GM20431 (cell line): ENCODE measurements around the gene WDFY2.

Experiments used
- in situ Hi-C: fragments of 300-500 bp; cut with MseI, MboI; formaldehyde crosslinking; loops from one replicate; pipeline ENCODE4 v1.15.0; 2020; ENCODE audit warnings: low sequenced_read_pairs; ENCODE audit not compliant: unreplicated experiment

WDFY2 gene

DNA sequence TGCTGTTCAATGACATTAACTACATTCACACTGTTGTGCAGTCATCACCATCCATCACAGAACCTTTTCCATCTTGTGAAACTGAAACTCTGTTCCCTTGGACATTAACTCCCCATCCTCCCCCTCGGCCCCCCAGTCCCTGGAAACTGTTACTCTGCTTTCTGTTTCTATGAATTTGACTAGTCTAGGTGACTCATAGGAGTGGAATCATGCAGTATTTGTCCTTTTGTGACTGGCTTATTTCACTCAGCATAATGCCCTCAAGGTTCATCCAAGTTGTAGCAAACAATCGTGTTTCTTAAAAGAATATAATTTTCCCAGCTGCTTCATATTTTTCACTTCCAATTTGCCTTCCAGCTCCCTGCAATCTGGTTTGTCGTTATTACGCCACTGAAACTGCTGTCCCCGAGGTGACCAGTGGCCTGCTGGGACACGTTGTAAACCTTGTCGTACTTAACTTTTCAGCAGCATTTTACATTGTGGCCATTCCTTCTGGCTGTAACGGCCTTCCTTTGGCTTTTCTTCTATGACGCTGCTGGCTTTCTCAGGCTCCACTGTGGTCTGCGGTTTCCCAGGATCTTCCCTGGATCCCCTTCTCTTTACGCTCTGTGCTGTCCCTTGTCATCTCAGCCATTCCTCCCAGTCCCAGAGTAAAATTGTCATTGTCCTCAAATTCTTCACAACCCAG is 145.7 kb downstream of the WDFY2 start:
- in situ Hi-C loops = no loop called here

DNA sequence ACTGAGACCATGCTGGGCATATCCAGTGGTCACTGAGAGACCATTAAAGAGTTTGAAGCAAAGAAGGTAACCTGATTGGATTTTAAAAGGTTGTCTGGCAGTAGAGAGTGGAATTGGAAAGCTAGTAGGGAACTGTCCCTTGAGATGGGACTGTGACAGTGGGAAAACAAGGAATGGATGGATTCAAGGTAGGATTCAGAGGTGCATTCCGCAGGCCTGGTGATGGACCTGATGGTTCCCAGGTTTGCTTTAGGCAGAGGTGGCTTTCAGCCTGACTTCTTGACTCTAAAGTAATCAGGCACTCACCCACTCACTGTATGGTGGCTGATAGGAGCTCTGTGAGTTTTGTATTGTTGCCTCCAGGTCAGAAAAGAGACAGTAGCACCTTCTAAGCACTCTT is 146.7 kb downstream of the WDFY2 start:
- in situ Hi-C loops = no loop called here

DNA sequence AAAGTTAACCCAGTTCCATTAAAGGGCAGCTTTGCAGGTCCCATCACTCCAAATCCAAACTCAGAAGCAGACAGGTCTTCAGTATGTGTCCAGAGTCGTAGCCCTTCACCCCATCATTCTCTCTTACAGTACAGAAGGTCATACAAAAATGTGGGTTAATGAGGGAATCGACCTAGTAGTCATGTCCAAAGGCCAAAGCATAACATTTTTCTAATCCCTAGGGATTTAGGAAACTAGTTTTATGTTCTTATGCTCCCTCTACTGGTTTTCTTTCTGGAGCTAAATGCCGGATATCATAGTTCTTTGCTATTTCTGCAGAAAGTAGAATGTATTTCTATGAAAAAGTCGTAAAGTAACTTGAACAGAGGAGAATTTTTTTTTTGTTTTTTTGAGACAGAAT is 147.5 kb downstream of the WDFY2 start:
- in situ Hi-C loops = no loop called here

GRCh38 chr13:51733374-51734298 is 149.4 kb downstream of the WDFY2 start:
- in situ Hi-C loops = no loop called here

DNA sequence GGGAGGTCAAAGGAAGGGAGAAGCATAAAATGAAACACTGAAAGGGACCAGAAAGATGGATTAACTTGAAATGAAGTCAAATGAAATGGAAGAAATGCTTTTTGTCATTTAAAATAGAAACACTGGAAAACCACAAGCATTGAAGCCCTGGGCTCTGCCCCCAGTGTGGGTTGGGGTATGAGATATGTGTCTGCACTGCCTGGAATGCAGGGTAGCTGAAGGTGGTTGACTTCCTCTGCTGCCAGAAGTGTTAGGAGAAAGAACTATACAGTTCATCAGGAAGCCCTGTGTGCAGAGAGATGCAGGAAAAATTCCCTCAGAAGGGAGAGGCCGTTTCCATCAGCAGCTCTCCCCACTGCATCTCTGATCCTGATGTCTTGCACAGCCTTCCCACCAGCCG is 150.5 kb downstream of the WDFY2 start:
- in situ Hi-C loops = no loop called here

DNA sequence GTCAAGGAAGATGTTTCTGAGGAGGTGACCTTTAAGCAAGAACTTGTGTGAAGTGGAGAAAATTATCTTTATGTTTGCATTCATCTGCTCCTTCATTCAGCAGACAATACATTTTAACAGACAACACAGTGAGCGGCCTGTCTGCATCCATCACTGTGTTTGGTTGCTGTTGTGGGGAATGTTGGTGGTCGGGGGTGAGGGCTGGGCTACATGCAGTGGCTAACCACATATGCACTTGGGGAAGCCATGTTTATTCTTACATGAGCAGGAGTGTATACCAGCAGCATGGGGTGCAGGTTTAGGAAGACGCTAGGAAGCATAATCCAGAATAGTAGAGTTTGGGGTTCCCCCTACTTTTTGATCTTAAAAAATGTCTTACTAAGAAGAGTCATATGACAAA is 153.3 kb downstream of the WDFY2 start:
- in situ Hi-C loops = no loop called here

GRCh38 chr13:51738226-51738905 is 154.1 kb downstream of the WDFY2 start:
- in situ Hi-C loops = no loop called here

DNA sequence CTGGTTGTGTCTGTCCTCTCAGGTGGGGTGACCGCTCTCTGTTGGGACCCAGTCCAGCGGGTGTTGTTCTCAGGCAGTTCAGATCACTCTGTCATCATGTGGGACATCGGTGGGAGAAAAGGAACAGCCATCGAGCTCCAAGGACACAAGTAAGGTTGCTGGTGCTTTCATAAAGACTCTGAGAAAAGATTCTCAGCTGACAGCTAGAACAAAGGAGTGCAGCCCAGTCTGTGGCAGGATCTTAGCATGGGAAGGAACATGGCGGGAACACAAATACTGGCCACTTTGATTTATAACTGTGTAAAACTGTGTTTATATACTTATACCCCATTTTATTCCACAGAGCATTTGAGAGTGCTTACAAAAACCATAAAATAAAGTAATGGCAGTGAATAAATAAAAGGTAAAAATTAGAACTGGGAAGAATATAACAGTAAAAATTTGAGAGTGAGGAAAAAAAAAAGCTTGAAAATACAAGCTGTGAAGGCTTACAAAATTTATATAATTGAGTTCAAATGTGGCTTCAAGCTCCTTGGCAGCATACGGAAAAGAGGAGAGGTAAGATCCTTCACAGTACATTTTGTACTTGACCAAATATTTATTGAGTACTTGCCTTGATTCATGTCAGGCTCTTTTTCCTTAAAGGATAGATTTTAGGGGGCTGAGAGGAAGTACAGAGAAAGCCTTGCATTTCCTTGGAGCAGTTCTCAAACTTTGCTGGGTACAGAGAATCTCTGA is 154.9 kb downstream of the WDFY2 start:
- in situ Hi-C loops = no loop called here

DNA sequence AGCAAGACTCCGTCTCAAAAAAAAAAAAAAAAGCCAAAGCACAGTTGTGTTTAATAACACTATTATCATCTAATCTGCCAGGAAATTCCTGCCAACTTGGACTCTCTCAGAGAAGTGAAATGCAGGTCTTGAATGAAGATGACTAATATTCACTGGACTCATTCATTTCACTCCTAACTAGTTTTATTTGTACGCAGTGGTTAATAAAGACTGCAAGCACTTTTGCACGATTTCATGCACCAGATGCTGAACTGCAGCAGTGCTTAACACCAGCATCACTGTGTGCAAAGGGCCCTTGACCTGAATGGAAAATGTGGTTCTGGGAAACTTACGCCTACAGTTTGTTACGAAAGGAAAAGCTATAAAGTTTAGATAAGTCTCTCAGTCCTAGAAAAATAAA is 156.4 kb downstream of the WDFY2 start:
- in situ Hi-C loops = no loop called here

- in situ Hi-C loops = no loop called here
Observed at GRCh38 chr13:51742031-51742430, 157.8 kb downstream of the WDFY2 start.

DNA sequence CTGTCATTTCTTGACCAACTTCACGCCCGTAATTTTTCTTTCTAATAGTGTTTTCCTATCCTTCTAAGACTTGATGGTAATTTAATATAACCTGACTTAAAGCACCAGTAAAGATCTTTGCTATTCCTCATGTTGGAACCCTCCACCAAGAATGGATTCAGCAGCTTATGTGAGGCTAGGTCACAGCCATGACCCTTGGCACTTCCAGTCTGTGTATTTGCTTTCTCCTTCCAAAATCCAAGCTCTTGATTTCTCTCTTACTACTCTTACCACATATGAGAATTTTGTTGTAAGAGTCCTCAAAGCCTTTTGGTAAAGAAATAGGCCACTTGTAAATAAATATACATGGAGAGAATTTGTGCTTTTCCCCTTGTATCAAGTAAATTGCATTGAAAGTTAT is 158.3 kb downstream of the WDFY2 start:
- in situ Hi-C loops = no loop called here

DNA sequence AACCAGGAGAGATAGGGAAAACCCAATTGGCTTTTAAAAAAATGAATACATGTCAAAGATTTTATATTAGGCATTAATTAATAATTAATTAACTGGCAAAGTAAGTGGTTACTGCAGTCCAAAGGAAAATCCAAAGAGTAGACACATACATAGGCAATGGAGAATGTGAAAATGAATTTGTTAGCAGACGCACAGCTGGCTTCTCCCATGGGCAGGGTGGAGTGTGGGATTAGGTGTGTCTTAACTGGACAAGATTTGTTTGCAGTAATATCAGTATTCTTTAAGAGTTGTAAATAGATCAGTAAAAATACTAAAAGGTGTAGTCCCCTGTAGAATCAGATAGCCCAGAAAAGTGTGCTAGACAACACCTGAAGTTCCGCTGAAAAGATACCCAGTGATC is 161.0 kb downstream of the WDFY2 start:
- in situ Hi-C loops = no loop called here

DNA sequence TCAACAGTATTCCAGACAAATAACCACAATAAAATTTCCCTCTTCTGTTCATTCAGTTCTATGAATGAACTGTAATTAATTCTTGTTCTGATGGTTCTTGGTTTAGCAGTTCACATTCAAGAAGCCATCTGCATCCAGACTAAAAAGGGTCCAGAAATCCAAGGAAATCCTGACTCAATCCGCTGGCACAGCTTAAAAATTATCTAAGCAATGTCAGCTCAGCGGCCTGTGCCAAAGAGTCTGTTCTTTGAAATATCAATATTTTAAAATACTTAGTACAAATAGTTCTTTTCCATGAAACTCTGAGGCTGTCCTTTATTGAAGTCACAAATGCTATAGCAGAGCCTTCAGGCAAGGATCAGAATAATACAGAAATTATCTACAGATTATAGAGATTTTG is 162.5 kb downstream of the WDFY2 start:
- in situ Hi-C loops = no loop called here

DNA sequence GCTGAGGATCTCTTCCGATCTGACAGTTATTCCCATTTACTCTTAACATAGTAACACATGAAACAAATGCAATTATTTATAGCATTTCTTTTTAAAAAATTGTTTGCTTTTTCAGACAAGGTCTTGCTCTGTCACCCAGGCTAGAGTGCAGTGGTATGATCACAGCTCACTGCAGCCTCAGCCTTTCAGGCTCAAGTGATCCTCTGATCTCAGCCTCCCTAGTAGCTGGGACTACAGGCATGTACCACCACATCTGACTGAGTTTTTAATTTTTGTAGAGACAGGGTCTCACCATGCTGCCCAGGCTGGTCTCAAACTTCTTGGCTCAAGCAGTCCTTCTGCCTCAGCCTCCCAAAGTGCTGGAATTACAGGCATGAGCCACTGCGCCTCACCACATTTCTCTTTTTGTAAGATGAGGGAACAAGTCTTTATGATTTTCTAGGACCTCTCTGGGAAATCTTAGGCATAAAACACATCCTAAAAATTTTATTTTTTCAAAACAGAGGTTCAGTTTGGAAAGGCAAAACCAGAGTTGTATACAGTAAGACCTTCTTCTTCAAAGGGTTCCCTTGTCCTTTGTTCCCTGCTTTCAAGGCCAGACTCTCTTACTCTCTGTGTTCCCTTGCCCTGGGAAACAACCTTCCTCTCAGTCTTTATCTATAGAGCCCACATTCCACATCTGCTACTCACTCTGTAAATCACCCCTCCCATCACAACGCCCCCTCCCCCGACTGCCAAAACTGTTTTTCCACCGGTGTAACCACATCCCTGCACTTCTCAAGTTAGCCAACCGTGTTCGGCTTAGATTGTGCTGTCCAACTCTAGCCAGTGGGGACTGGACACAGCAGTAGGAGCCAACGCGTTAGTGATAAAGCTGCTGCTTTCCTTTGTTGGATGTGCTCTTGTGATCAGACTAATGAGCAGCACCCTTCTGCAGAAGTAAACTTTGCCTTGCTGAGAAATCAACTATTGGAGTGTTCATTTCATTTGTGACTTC is 163.5 kb downstream of the WDFY2 start:
- in situ Hi-C loops = no loop called here

DNA sequence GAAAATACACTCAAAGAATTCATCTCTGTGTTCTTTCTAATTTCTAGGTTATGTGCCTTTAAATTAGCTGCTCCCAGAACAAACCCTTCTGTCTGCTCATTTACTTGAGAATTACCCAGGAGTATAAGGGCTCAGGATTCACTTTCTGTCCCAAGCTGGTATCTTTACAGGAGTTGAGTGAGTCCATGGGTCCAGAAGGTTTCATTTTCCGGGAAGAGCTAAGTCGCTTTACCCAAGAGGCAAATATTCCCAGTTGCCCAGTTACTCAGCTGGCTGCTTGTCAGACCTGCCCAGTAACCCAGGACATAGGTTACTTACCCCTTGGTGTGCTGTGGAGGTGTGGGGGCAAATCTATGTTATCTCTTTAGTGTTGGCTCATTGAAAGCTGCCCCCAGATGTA is 172.4 kb downstream of the WDFY2 start:
- in situ Hi-C loops = no loop called here

DNA sequence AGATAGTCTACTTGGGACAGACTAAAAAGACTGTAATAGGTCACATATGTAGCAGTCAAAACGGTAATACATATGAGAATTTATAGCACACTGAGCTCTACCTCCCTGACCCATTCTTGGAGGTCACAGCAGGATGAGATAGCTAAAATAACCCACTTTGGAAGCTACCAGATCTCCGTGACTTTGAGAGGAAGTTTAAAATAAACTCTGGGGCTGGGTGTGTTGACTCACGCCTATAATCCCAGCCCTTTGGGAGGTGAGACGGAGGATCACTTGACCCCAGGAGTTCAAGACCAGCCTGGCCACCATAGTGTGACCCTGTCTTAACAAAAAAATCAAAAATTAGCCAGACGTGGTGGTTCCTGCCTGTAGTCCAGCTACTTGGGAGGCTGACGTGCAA is 174.4 kb downstream of the WDFY2 start:
- in situ Hi-C loops = no loop called here

- in situ Hi-C loops = no loop called here
Observed at GRCh38 chr13:51759240-51759639, 175.0 kb downstream of the WDFY2 start.

GRCh38 chr13:51760592-51760991 is 176.3 kb downstream of the WDFY2 start:
- in situ Hi-C loops = no loop called here

- in situ Hi-C loops = no loop called here
Observed at GRCh38 chr13:51761643-51762350, 177.5 kb downstream of the WDFY2 start.
